HCT116 (cell line): ENCODE measurements around the gene DIP2C. TPM values are rescaled to one million over a fixed set of nuclear protein-coding genes. Genes with fewer than 3 reads are reported as not detected.
"Not testable (repeated sequence)": the region's sequence is repeated elsewhere in the genome, so short reads cannot be mapped to it uniquely, and the experiment has no call there.

Experiments used
- ATAC-seq: fragments of 200-7000 bp; cut with Tn5 transposase; 2 replicates; pipeline ENCODE4 v1.9.1; 2020; ENCODE audit warnings: mild to moderate bottlenecking, moderate library complexity
- BruUV-seq: library from RNA; stranded (reverse); fragments of 400-500 nt; replicated peaks from 2 replicates; lab custom pipeline; 2021; lab: Mats Ljungman, UMichigan
- CTCF ChIA-PET: fragments of 300-600 bp; sonication (Branson Sonifier 250); formaldehyde crosslinking; loops from one replicate; lab custom pipeline; 2021; ENCODE audit warnings: antibody characterized with exemption; lab: Charles Lee
- POLR2A ChIA-PET: fragments of 300-600, 350-600 bp; sonication (Branson Sonifier 250); formaldehyde crosslinking; loops from one replicate; lab custom pipeline; 2021; ENCODE audit warnings: antibody characterized with exemption; lab: Charles Lee
- RAD21 ChIA-PET, 2 experiments: fragments of 300-600 bp; sonication (Branson Sonifier 250); formaldehyde crosslinking; loops; one replicate each; lab custom pipeline; 2023; ENCODE audit warnings: low total read pairs in 2 of 2; ENCODE audit not compliant: uncharacterized antibody in 2 of 2, unreplicated experiment in 2 of 2, low non-redundant PET in 1 of 2; lab: Charles Lee
- DNase-seq: peaks from one replicate; pipeline ENCODE4 v3.0.0-alpha.2; 2010; ENCODE audit warnings: low read depth, low spot score
- H2AFZ ChIP-seq: fragments of 200-600 bp; shearing (Covaris generic), sonication (generic); 2 replicates; pipeline ENCODE4 v1.6.1; 2017; ENCODE audit warnings: low read depth, mixed run types, mixed read lengths, antibody characterized with exemption, low read length; ENCODE audit not compliant: poor library complexity, severe bottlenecking
- H3K27ac ChIP-seq: 2 replicates; pipeline ENCODE4 v1.5.1; 2012; ENCODE audit warnings: low read depth, low read length
- H3K27me3 ChIP-seq: fragments of 200-600 bp; sonication (generic); 2 replicates; pipeline ENCODE4 v1.6.1; 2016; ENCODE audit warnings: mixed run types, low read length, mixed read lengths; ENCODE audit not compliant: insufficient read depth
- H3K36me3 ChIP-seq, 2 experiments: fragments of 200-500 bp in 1 of 2; fragments of 200-600 bp in 1 of 2; sonication (Bioruptor generic) in 1 of 2; sonication (generic) in 1 of 2; 2 replicates each; pipeline versions ENCODE4 v1.5.1 to v1.6.1; 2014 to 2016; ENCODE audit warnings: low read length in 2 of 2, inconsistent platforms in 1 of 2, mixed read lengths in 1 of 2, mixed run types in 1 of 2; ENCODE audit not compliant: insufficient read depth in 2 of 2, control insufficient read depth in 1 of 2
- H3K4me1 ChIP-seq, 2 experiments: fragments of 200-600 bp in 1 of 2; sonication (generic) in 1 of 2; 2 replicates each; pipeline versions ENCODE4 v1.5.1 to v1.6.1; 2012 to 2017; ENCODE audit warnings: low read length in 2 of 2, inconsistent platforms in 1 of 2, mild to moderate bottlenecking in 1 of 2, mixed read lengths in 1 of 2, mixed run types in 1 of 2, moderate library complexity in 1 of 2; ENCODE audit not compliant: insufficient read depth in 2 of 2, control insufficient read depth in 1 of 2
- H3K4me2 ChIP-seq: fragments of 200-600 bp; sonication (generic); 2 replicates; pipeline ENCODE4 v1.6.1; 2017; ENCODE audit warnings: mixed run types, low read length, mixed read lengths
- H3K4me3 ChIP-seq, 2 experiments: fragments of 200-600 bp in 1 of 2; sonication (generic) in 1 of 2; replicated peaks in 1 of 2; 2 replicates each; pipeline ENCODE4 v1.5.1; 2011 to 2016; ENCODE audit warnings: low read length in 2 of 2, control low read depth in 1 of 2, low read depth in 1 of 2, mild to moderate bottlenecking in 1 of 2, mixed read lengths in 1 of 2, mixed run types in 1 of 2
- H3K79me2 ChIP-seq: fragments of 200-600 bp; sonication (generic); 2 replicates; pipeline ENCODE4 v1.6.1; 2017; ENCODE audit warnings: mild to moderate bottlenecking, mixed run types, low read length, moderate library complexity, mixed read lengths; ENCODE audit not compliant: insufficient read depth
- H3K9ac ChIP-seq: fragments of 200-600 bp; sonication (generic); 2 replicates; pipeline ENCODE4 v1.6.1; 2016; ENCODE audit warnings: low read length, mixed read lengths
- H3K9me2 ChIP-seq: fragments of 200-600 bp; sonication (generic), shearing (Covaris generic); 2 replicates; pipeline ENCODE4 v1.6.1; 2017; ENCODE audit warnings: mixed run types, mild to moderate bottlenecking, moderate library complexity; ENCODE audit not compliant: insufficient read depth
- H3K9me3 ChIP-seq, 2 experiments: fragments of 200-500 bp in 1 of 2; fragments of 200-600 bp in 1 of 2; sonication (Bioruptor generic) in 1 of 2; sonication (generic) in 1 of 2; 2 replicates each; pipeline ENCODE4 v1.6.1; 2014 to 2017; ENCODE audit warnings: low read length in 2 of 2, mixed read lengths in 2 of 2, inconsistent platforms in 1 of 2, low read depth in 1 of 2, mild to moderate bottlenecking in 1 of 2, mixed run types in 1 of 2, moderate library complexity in 1 of 2; ENCODE audit not compliant: control insufficient read depth in 1 of 2, insufficient read depth in 1 of 2
- H4K20me1 ChIP-seq: fragments of 200-600 bp; sonication (generic), shearing (Covaris generic); 2 replicates; pipeline ENCODE4 v1.6.1; 2017; ENCODE audit warnings: mixed run types, mild to moderate bottlenecking, moderate library complexity; ENCODE audit not compliant: insufficient read depth
- CTCF ChIP-seq, 3 experiments: fragments of 200-600 bp in 1 of 3; sonication (generic) in 1 of 3; IDR thresholded peaks in 2 of 3; conservative IDR thresholded peaks in 1 of 3; 2 replicates each; pipeline ENCODE4 v1.5.1; 2012 to 2017; ENCODE audit warnings: low read depth in 2 of 3, low read length in 2 of 3, antibody characterized with exemption in 1 of 3, borderline replicate concordance in 1 of 3, control low read depth in 1 of 3, mild to moderate bottlenecking in 1 of 3, mixed read lengths in 1 of 3, mixed run types in 1 of 3, moderate library complexity in 1 of 3; ENCODE audit not compliant: insufficient read depth in 1 of 3
- EGR1 ChIP-seq: IDR thresholded peaks from 2 replicates; pipeline ENCODE4 v1.6.1; 2012; ENCODE audit warnings: low read depth
- EZH2phosphoT487 ChIP-seq: fragments of 200-600 bp; IDR thresholded peaks from 2 replicates; pipeline ENCODE4 v1.6.1; 2018; ENCODE audit warnings: antibody characterized with exemption, borderline replicate concordance
- FOSL1 ChIP-seq: IDR thresholded peaks from 2 replicates; pipeline ENCODE4 v1.6.1; 2012; ENCODE audit warnings: low read depth
- POLR2A ChIP-seq: IDR thresholded peaks from 2 replicates; pipeline ENCODE4 v1.7.0; 2011; ENCODE audit warnings: borderline replicate concordance; ENCODE audit not compliant: insufficient read depth, insufficient read length; ENCODE audit errors: extremely low read depth
- SP1 ChIP-seq: IDR thresholded peaks from 2 replicates; pipeline ENCODE4 v1.6.1; 2012; ENCODE audit warnings: low read depth
- ZBTB33 ChIP-seq: IDR thresholded peaks from 2 replicates; pipeline ENCODE4 v1.6.1; 2011; ENCODE audit warnings: mild to moderate bottlenecking, low read length, moderate library complexity; ENCODE audit not compliant: insufficient replicate concordance; ENCODE audit errors: extremely low read depth
- intact Hi-C: fragments of 100-400 bp; cut with micrococcal nuclease; formaldehyde crosslinking; loops from 2 replicates; pipeline ENCODE4 v1.10.0; 2022
- total RNA-seq: library from RNA; stranded (reverse); gene quantifications from one replicate; pipeline ENCODE4 v1.2.1, GENCODE V29; 2021; ENCODE audit not compliant: unreplicated experiment

Gene DIP2C
- total RNA-seq, 1 experiment from 2014 or later = 15.4 TPM

GRCh38 chr10:703118-703517 is 13.7 kb upstream of the DIP2C start (continued):
- no peak for TF ChIP-seq CTCF (IDR thresholded peaks at IDR 0.05 in 2 of 3, conservative IDR thresholded peaks at IDR 0.05 in 1 of 3; ENCODE audit: borderline replicate concordance in 1 of 3, insufficient read depth in 1 of 3, low read depth in 2 of 3, low read length in 2 of 3)
- TF ChIP-seq POLR2A = no peak
- no peak for TF ChIP-seq EGR1
- no peak for TF ChIP-seq SP1
- no peak for TF ChIP-seq ZBTB33
- no peak for TF ChIP-seq FOSL1
- no peak for TF ChIP-seq EZH2phosphoT487

- H3K9me3 ChIP-seq, BruUV-seq, H2AFZ ChIP-seq, H3K4me3 ChIP-seq, intact Hi-C loops, H3K36me3 ChIP-seq, H3K27ac ChIP-seq, H3K9me2 ChIP-seq, H4K20me1 ChIP-seq, H3K9ac ChIP-seq, H3K4me2 ChIP-seq, H3K4me1 ChIP-seq, H3K79me2 ChIP-seq, ATAC-seq, CTCF ChIA-PET, RAD21 ChIA-PET, DNase-seq, POLR2A ChIA-PET: not testable (repeated sequence)
- peaks cover 42% of the 10 kb centered on the region for H3K27me3 ChIP-seq
Measured at GRCh38 chr10:700183-700582, 10.7 kb upstream of the DIP2C start.
